Hepatocyte (in vitro differentiated cells): ENCODE results near the gene RGMB.

Source experiments
- CTCF ChIP-seq: fragments of 200-600 bp; sonication (generic); IDR thresholded peaks from 2 replicates; pipeline ENCODE4 v1.5.1; 2016; ENCODE audit warnings: antibody characterized with exemption, mild to moderate bottlenecking; ENCODE audit not compliant: poor library complexity
- EZH2 ChIP-seq: fragments of 200-600 bp; sonication (generic); IDR thresholded peaks from 2 replicates; pipeline ENCODE4 v1.6.1; 2016; ENCODE audit warnings: antibody characterized with exemption, mild to moderate bottlenecking, borderline replicate concordance

GRCh38 chr5:98794414-98795080 is 21.1 kb downstream of the RGMB start:
- TF ChIP-seq EZH2 = no peak
- TF ChIP-seq CTCF = no peak
